Parathyroid adenoma (tissue), 2 donors: Measurements from ENCODE around the gene CD70.
"Not testable (repeated sequence)": the region's sequence is repeated elsewhere in the genome, so short reads cannot be mapped to it uniquely, and the experiment has no call there.

Experiments used
- H2AFZ ChIP-seq: fragments of 300-600 bp; sonication (generic); one replicate; pipeline ENCODE4 v1.7.0; 2017; ENCODE audit warnings: antibody characterized with exemption, mild to moderate bottlenecking
- H3K27ac ChIP-seq: fragments of 300-600 bp; sonication (generic); one replicate; pipeline ENCODE4 v1.7.0; 2017
- H3K27me3 ChIP-seq: fragments of 300-600 bp; sonication (generic); one replicate; pipeline ENCODE4 v1.7.0; 2017; ENCODE audit warnings: low read length; ENCODE audit not compliant: control insufficient read depth, insufficient read depth
- H3K36me3 ChIP-seq: fragments of 300-600 bp; sonication (generic); one replicate; pipeline ENCODE4 v1.7.0; 2017; ENCODE audit warnings: low read length; ENCODE audit not compliant: control insufficient read depth, insufficient read depth
- H3K4me1 ChIP-seq: fragments of 300-600 bp; sonication (generic); one replicate; pipeline ENCODE4 v1.7.0; 2017; ENCODE audit warnings: control low read depth
- H3K4me2 ChIP-seq: fragments of 300-600 bp; sonication (generic); one replicate; pipeline ENCODE4 v1.7.0; 2017; ENCODE audit warnings: low read length
- H3K4me3 ChIP-seq: fragments of 300-600 bp; sonication (generic); one replicate; pipeline ENCODE4 v1.7.0; 2017; ENCODE audit warnings: low read depth, low read length
- H3K79me2 ChIP-seq: fragments of 300-600 bp; sonication (generic); one replicate; pipeline ENCODE4 v1.7.0; 2017; ENCODE audit warnings: control low read depth
- H3K9ac ChIP-seq: fragments of 300-600 bp; sonication (generic); one replicate; pipeline ENCODE4 v1.7.0; 2017; ENCODE audit warnings: mild to moderate bottlenecking
- H3K9me3 ChIP-seq: fragments of 300-600 bp; sonication (generic); one replicate; pipeline ENCODE4 v1.7.0; 2017; ENCODE audit warnings: low read length; ENCODE audit not compliant: control insufficient read depth
- TF ChIP-seq, protein P1 (sequence below): fragments of 300-600 bp; sonication (generic); IDR thresholded peaks from one replicate; pipeline ENCODE4 v1.7.0; 2017; ENCODE audit warnings: antibody characterized with exemption, mild to moderate bottlenecking
- donor health status: primary hyperparathyroidism.

CD70 gene

DNA sequence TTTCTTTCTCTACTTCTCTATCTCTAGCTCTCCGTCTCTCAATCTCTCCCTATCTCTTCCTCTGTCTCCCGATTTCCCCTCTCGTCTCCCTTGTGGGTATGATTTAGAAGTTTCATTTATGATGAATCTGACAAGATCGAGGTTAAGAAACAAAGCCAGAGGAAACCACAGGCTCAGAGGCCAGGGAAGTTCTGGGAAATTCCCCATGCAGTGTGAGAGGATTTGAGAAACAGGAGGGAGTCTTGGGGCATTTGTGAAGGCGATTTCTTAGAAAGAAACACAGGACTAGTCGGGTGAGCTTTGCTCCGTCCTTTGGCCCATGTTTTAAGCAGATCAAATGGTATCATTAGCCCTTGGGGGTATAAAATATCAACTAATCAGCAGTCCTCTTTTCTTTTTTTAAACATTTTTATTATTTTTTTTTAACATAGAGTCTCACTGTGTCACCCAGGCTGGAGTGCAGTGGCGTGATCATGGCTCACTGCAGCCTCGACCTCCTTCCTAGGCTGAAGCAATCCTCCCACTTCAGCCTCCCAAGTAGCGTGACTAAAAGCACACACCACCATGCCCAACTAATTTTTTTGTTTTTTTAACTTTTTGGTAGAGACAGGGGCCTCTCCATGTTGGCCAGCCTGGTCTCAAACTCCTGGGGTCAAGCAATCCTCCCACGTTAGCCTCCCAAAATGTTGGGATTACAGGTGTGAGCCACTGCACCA is 34.3 kb downstream of the CD70 start:
- no peak overlapping the region for H3K27ac ChIP-seq
- TF ChIP-seq, protein P1, sequence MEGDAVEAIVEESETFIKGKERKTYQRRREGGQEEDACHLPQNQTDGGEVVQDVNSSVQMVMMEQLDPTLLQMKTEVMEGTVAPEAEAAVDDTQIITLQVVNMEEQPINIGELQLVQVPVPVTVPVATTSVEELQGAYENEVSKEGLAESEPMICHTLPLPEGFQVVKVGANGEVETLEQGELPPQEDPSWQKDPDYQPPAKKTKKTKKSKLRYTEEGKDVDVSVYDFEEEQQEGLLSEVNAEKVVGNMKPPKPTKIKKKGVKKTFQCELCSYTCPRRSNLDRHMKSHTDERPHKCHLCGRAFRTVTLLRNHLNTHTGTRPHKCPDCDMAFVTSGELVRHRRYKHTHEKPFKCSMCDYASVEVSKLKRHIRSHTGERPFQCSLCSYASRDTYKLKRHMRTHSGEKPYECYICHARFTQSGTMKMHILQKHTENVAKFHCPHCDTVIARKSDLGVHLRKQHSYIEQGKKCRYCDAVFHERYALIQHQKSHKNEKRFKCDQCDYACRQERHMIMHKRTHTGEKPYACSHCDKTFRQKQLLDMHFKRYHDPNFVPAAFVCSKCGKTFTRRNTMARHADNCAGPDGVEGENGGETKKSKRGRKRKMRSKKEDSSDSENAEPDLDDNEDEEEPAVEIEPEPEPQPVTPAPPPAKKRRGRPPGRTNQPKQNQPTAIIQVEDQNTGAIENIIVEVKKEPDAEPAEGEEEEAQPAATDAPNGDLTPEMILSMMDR, result no peak
- H3K27me3 ChIP-seq, result no peaks in the 10 kb centered on the region

DNA sequence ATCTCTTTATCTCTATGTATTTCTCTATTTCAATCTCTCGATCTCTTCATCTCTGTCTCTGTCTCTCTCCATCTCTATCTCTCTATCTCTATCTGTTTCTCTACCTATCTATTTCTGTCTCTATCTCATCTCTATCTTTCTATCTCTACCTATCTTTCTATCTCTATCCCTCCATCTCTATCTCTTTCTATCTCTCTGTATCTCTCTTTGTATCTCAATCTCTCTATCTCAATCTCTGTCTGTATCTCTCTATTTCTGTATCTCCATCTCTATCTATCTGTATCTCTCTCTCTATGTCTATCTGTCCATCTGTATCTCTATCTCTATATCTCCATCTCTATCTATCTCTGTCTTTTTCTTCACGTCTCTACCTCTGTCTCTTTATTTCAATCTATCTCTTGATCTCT is 34.9 kb downstream of the CD70 start:
- Histone ChIP-seq H3K79me2 (no peaks in the 10 kb centered on the region), H2AFZ (no peak overlapping the region), H3K27ac (no peak overlapping the region), H3K4me2 (no peak overlapping the region), H3K36me3 (no peaks in the 10 kb centered on the region), H3K27me3 (no peaks in the 10 kb centered on the region), H3K4me3 (no peak overlapping the region), H3K9ac (no peak overlapping the region), H3K4me1 (no peaks in the 10 kb centered on the region), H3K9me3 (no peaks in the 10 kb centered on the region)
- TF ChIP-seq, protein P1, result no peak

More for the DNA sequence above, 34.3 kb downstream of the CD70 start:
- H3K79me2 ChIP-seq, result no peaks in the 10 kb centered on the region
- H3K4me1 ChIP-seq, result no peaks in the 10 kb centered on the region
- H3K9ac ChIP-seq, result no peak overlapping the region
- no peaks in the 10 kb centered on the region for H3K9me3 ChIP-seq
- no peak overlapping the region for H3K4me2 ChIP-seq
- H2AFZ ChIP-seq, result no peak overlapping the region
- no peak overlapping the region for H3K4me3 ChIP-seq
- H3K36me3 ChIP-seq, result no peaks in the 10 kb centered on the region

DNA sequence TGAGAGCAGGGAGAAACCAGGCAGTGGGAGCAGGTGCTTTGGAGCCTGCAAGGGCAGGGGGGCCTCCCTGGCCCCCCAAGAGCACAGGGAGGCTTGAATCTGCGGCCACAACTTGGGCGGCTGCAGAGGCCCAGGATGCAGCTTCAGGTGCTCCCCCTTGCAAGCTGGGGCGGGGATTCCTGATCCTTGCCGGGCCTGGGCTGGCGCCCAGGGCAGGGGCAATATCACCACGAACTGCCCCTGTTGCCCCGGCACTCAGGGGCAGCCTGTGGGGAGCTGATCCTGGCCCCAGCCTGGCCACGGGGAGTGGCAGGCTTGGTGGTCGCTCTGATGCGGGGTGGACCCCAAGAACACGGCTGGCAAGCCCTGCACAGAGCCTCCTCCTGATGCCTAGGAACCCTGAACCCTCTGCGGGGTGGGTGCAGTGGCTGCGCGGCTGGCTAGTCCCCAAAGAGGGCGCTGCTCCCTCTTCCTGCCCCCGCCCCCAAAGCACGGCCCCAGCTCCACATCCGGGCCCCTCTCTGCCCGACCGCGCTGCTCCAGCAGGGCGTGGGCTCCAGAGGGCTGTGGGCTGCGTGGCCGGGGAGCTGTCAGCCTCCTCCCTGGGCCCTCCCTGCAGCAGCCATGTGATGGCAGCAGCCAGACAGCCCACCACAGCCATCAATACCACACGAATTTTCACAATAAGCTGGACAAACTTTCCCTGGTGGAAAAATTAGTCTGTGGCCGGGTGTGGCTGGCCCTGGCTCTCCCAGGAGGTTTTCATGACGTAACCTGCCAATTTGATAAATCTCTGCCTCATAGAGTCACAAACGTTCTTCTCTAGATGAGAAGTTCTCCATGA is 39.1 kb downstream of the CD70 start:
- TF ChIP-seq, protein P1, result no peak
- Histone ChIP-seq H3K4me3 (no peak overlapping the region), H3K79me2 (no peaks in the 10 kb centered on the region), H3K36me3 (no peaks in the 10 kb centered on the region), H3K9me3 (no peaks in the 10 kb centered on the region), H3K27ac (no peak overlapping the region), H2AFZ (no peak overlapping the region), H3K27me3 (no peaks in the 10 kb centered on the region), H3K4me1 (no peaks in the 10 kb centered on the region), H3K9ac (no peak overlapping the region), H3K4me2 (no peak overlapping the region)

DNA sequence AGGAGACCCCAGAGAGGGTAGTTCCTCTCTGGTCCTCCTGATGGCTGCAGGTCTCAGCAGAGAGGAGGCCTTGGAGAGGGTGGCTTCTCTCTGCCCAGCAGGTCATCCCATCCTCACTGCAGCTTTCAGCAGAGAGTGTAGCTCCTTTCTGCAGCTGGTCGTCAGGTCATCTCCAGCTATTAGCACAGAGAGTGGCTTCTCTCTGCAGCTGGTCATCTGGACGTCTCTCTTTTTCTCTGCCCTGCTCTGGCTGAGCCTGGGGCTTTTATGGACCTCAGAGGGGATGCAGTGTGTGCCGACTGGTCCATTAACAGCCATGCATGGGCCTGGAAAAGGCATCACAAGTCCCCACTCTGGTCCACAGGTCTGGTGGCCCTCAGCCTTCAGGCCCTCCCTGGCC is 39.9 kb downstream of the CD70 start:
- TF ChIP-seq, protein P1, result no peak
- Histone ChIP-seq H3K27ac (no peak overlapping the region), H3K4me3 (no peak overlapping the region), H3K4me2 (no peak overlapping the region), H3K36me3 (no peaks in the 10 kb centered on the region), H3K9me3 (no peaks in the 10 kb centered on the region), H3K4me1 (no peaks in the 10 kb centered on the region), H3K9ac (no peak overlapping the region), H2AFZ (no peak overlapping the region), H3K79me2 (no peaks in the 10 kb centered on the region), H3K27me3 (no peaks in the 10 kb centered on the region)

DNA sequence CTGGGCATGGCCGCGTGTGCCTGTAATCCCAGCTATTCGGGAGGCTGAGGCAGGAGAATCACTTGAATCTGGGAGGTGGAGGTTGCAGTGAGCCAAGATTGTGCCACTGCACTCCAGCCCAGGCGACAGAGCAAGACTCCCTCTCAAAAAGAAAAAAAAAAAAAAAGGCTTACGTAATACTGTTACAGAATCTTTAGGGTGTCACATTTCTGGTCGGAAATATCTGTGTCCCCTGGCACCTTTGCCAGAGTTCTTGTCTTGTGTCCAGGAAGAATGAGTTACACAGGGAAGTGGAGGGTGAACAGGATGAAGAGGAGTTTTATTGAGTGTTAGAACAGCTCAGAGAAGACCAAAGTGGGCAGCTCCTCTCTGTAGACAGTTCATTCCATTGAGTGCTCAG is 40.3 kb downstream of the CD70 start:
- not testable (repeated sequence) for H3K27me3 ChIP-seq, H3K4me2 ChIP-seq, H3K4me3 ChIP-seq, H3K9ac ChIP-seq, H2AFZ ChIP-seq, H3K79me2 ChIP-seq, H3K9me3 ChIP-seq, H3K4me1 ChIP-seq, H3K36me3 ChIP-seq, H3K27ac ChIP-seq
